ENCODE results near the gene THBS4. TPM values are rescaled to one million over a fixed set of nuclear protein-coding genes. Genes with fewer than 3 reads are reported as not detected.

The THBS4 gene
- total RNA-seq (2022; extraction: Qiagen RNA extraction; ENCODE audit: low read depth): 0.14 to 0.19 TPM in 2 of 5 replicates, not detected in the others

DNA sequence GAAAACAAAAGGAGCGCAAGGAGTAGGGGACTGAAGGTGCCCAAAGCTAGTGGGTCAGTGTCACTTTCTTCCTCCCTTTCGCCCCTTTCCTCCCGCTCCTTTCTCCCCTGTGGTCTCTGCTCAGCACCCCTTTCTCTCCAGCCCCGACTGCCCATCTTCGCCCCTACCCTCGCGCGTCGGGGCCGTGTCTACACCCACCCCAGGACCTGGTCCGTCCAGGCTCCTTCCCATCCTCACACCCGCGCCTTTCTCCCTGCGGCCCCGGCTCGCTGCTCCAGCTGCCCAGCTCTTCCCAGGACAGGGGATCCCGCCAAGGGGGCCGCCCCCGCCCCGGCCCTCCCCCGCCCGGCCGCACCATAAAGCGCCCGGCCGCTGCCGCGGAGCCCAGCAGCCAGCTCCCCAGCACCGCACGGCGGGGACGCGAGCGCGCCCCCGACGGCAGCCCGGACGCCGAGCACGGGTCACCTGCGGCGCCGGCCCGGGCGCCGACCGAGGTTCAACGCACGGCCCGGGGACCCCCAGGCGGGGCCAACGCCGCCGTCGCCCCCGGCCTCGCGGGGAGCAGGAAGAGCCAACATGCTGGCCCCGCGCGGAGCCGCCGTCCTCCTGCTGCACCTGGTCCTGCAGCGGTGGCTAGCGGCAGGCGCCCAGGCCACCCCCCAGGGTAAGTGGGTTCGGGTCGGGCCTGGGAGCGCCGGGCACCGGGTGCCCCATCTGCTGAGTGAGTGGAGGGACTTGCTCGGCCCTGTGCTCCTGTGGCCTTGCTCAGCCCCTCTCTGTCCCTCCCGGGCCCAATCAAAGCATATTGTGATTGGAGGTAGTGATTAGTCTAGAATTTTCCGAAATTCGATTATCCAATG lies at the start of gene THBS4:
THBS4 (plus strand) TSS at position 387 of the 860 bp plus-strand sequence; CDS start at position 577, 190 bp downstream.

DNA sequence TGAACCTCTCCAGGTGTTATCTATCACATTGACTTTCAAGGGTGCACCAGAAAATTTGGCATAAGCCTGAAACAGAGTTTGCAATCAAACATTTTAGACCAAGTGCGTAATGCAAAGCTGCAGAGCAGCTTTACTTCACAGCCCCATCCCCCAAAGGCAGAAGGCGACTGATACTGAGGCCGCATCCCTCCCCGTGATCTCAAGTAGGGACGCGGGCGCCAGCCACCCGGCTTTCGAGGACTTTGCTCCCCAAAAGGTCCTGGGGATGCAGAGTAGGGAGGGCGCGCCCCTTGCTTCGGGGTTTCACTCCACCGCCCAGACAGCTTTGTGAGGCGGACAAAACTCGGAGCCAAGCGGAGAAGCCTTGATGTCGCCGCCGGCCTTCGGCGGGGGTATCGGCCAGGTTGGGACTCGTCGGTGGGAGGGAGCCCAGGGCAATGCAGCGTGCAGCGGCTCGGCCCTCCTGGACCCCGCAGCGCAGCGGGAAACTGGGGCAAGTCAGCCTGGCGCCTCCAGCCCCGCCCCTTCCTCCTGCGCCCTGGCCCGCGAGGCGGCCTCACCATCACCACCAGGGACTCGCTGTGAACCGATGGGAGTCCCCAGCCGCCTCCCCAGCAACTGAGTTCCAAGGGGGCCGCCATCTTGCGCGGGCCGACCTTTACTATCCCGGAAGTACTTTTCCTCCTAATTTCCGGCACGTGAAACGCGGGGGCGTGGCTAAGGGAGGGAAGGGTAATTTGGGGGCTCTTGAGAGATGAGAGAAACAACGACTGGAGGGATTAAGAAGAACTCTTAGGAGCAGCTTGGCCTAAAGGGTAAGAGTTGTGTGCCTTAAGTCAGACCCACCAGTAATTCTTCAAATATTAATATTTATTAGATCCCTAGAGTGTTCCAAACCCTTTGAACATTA lies 44.3 kb upstream of the THBS4 start, which contains the start of gene MTX3:
MTX3 (minus strand) TSS at position 665 of the 910 bp plus-strand sequence; CDS start at position 641, 24 bp downstream.

Other genes with a start within 250 kb of the THBS4 start
- gene MTX3, start 44.1 kb upstream of the THBS4 start, total RNA-seq (2022; extraction: Qiagen RNA extraction; ENCODE audit: low read depth): 3.4 to 7.9 TPM (median 6.0 TPM) in 5 replicates
- gene SERINC5, start 220.7 kb downstream of the THBS4 start, total RNA-seq (2022; extraction: Qiagen RNA extraction; ENCODE audit: low read depth): 4.6 to 7.6 TPM (median 6.6 TPM) in 5 replicates

Data from A549 treated with ZK216348 at 1 μM for 4 hours (cell line).